NOMO-1 treated with DMSO at 0.1 percent for 48 hours (cell line): ENCODE data around the gene SIMC1.

Source experiments
- DNase-seq: peaks from one replicate; lab custom pipeline; 2025; ENCODE audit not compliant: unreplicated experiment; lab: John Stamatoyannopoulos, UW

SIMC1 gene

GRCh38 chr5:176361437-176362232, 123.4 kb downstream of the SIMC1 start, which contains the start of gene KIAA1191:
Gene KIAA1191 (minus strand): TSS chr5:176361764. CDS start chr5:176359508, 2,256 bp downstream.
- peak; percentile 85 for DNase-seq

DNA sequence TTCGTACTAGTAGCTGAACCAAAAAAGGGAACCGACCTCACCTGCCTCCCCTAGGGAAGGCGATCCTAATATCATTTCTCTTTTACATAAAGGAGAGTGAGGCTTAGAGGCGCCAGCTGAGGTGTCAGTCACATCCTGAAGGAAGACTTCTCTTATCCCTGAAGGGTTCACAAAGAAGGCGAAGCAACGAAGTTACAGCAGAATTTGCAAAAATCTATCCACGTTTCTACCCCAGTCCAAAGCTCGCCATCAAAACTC, 123.9 kb downstream of the SIMC1 start:
- DNase-seq, result peak; percentile 36

DNA sequence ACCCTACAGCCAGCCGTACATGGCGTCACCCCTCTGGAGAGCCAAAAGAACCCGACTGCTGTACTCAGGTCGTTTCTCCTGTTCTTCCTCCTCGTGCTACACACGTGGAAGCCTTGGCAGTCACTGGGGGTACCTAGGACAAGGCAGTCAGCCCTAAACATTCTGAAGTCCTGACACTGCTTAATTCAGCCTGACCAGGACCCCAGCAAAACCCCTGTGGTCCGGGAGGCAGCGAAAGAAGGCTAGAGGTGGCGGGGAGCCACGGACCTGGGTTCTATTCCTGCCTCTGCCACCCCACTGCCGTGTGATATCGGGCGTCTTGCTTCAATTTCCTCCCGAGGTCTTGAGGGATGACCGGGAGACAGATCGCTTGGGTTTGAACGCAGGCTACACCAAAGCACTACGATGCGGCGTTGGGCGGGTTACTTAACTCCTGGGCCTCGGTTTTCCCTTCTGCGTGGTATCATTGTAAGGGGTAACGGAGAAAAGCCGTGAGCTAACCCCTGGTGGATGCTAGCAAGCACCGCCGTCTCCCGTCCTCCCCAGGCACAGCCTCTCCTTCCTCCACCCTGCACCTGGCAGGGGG, 126.6 kb downstream of the SIMC1 start:
- no peak for DNase-seq

- no peak for DNase-seq
Observed at GRCh38 chr5:176365351-176366231, 127.4 kb downstream of the SIMC1 start, which contains the start of gene ARL10. Gene ARL10 (plus strand): TSS chr5:176365487. CDS start chr5:176365564, 77 bp downstream.

- no peak for DNase-seq
Observed at GRCh38 chr5:176366232-176366894, 128.1 kb downstream of the SIMC1 start.

DNA sequence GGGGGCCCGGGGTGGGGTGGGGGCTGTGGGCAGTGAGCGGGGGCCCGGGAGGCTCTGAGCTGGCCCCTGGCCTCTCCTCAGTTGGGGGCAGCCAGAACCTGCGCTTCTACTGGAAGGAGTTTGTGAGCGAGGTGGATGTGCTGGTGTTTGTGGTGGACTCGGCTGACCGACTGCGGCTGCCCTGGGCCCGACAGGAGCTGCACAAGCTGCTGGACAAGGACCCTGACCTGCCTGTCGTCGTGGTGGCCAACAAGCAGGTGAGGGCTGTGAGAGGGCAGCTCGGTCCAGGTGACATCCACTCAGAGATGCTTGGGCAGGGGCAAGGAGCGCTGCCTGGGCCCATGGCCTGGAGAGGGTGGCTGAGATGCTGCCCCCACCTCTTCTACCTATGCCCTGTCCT, 130.5 kb downstream of the SIMC1 start:
- DNase-seq, result no peak

DNA sequence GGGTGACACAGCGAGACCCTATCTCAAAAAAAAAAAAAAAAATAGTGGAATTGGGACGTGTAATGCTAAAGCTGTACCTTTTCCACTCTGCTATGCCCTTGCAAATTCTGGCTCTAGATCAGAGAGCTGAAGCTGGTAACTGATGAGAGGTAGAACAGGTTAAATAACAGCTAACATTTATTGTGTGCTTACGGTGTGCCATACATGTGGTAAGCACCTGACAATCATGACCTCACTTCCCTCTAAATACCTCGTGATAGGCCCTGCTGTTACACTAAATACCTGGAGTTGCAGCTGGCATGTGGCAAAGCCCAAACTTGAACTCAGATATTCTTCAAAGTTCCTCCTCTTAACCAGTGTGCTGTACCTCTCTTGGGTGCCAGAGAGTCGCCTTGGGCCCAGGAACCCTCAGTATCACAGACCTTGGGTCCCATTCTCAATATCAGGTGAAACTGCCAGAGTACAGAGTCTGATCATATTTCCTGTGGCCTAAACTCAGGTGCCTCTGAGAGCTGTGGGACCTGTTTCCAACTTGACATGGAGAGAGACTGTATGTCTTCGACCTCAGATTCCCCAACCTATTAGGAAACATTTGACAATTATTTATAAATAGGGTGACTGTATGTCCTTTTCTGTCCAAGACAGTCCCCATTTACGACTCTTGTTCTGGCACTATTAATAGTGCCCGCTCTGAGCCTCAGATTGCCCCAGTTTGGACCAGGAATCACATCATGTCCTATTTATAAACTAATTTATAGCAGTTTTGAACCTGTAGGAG, 131.9 kb downstream of the SIMC1 start:
- DNase-seq, result no peak

GRCh38 chr5:176371621-176372539, 133.7 kb downstream of the SIMC1 start:
- DNase-seq, result no peak

DNA sequence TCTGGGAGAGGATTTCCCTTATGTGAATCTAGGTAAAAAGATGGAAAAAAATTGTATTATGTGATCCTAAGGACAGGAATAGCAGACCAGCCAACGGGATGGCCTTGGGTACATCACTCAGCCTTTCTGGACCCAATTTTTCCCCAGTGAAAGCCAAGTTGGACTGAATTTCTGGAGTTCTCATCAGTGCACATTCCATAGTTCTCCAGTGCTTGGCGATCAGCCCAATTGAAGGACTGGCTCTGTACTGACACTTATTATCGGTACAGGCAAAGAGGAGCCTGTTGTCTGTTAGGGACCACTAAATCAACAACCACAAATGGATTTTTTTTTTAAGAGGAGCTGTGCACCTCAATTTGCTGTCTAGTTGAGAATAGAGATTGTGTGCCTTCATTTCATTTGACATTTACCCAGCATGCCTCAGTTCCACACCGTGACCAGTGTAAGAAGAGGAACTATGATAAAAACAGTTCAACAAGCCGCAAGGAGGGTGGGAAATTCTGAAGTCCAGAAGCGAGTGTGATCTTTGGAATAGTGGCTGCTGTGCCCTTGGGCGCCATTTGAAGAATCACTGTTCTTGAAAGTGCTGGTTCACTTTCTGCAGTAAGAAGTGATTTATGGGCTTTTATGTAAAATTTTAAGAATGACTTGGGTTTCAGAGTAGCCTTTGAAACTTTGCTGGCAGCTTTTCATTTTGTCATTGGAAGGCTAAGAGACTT, 135.0 kb downstream of the SIMC1 start:
- peak; percentile 18 for DNase-seq

- DNase-seq, result peak; percentile 37
Observed at GRCh38 chr5:176379881-176380280, 141.7 kb downstream of the SIMC1 start.

DNA sequence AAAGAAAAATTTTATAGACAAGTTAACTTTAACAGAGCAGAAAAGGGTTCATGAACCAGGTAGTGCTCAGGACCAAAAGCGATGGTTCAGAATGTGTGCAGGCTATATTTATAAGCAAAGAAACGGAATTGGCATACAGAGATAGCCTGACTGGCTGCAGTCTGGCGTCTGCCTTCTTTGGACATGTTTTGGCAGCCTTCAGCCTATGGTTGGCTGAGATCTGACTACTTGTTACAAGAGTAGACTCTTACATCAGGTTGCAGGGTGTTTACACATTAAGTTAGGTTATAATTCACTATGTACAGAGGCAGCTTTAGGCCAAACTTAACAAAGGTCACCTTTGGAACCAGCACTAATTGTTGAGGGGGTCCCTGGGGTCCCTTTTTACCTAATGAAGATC, 143.2 kb downstream of the SIMC1 start:
- no peak for DNase-seq

DNA sequence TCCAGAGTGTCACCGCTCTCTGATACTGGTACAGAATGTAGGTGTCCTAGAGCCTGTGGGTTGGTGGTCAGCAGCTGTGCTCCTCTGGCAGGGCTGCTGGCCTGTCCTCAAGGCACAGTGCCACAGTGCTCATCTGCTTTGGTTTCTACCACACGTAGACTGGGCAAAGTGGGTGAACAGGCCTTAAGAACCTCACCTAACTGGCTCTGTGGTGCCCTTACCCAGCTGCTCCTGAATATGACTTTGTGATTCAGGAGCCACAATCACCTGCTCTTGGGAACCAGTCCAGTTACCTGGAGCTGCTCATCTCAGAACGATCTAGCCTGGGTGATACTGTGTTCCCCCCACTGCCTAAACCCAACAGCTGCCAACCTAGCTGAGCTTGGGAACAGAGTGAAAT, 143.8 kb downstream of the SIMC1 start:
- DNase-seq, result no peak

GRCh38 chr5:176382721-176383120, 144.5 kb downstream of the SIMC1 start:
- DNase-seq, result no peak

- no peak for DNase-seq
Observed at GRCh38 chr5:176383248-176383905, 145.2 kb downstream of the SIMC1 start.

DNA sequence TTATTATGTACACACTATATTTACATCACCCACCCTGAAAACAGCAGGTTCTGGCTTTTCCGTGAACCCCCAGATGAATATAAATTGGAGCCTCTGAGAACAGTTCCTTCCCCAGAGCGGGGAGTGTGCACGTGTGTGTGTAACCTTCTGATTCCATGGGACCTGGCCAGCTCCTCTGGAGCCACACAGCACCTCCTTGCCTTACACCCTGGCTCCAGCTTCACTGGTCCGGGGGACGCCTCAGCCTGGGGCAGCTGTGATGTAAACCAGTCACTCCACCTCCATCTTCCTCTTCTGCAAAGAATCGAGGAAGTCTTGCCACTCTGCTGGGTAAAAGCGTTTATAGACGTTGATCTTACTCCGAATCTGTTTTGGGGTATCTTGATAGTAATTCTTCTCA, 145.7 kb downstream of the SIMC1 start:
- DNase-seq, result no peak

DNA sequence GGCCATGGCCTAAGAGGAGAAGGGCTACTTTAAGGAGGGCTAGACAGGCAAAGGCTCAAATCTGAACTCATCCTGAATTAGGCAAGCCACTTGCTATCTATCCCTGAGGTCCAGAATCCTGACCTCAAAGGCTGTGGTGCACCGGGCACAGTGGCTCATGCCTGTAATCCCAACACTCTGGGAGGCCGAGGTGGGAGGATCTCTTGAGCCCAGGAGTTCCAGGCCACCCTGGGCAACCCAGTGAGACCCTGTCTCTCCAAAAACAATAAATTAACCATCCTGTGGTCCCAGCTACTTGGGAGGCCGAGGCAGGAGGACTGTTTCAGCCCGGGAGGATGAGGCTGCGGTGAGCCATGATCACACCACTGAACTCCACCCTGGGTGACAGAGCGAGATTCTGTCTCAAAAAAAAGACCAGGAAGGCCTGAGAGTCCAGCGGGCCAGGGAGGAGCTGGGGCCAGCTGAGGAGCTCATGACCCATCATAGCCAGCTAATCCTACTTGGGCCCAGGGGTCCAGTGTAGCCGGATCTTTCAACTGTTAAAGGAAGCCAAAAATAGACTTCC, 146.2 kb downstream of the SIMC1 start:
- DNase-seq, result no peak

- DNase-seq, result no peak
Observed at GRCh38 chr5:176384991-176385390, 146.8 kb downstream of the SIMC1 start.

- DNase-seq, result no peak
Observed at GRCh38 chr5:176386491-176386890, 148.3 kb downstream of the SIMC1 start.
